HCT116 (cell line): ENCODE data around the gene PIN1.

Source experiments
- POLR2A ChIP-seq: IDR thresholded peaks from 2 replicates; pipeline ENCODE4 v1.7.0; 2011; ENCODE audit warnings: borderline replicate concordance; ENCODE audit not compliant: insufficient read depth, insufficient read length; ENCODE audit errors: extremely low read depth
- POLR2AphosphoS5 ChIP-seq: IDR thresholded peaks from 2 replicates; pipeline ENCODE4 v1.6.1; 2011; ENCODE audit warnings: mild to moderate bottlenecking, low read depth, low read length, moderate library complexity
- TF ChIP-seq, protein P1 (sequence below), 3 experiments: fragments of 200-600 bp in 1 of 3; sonication (generic) in 1 of 3; IDR thresholded peaks in 2 of 3; conservative IDR thresholded peaks in 1 of 3; 2 replicates each; pipeline ENCODE4 v1.5.1; 2012 to 2017; ENCODE audit warnings: low read depth in 2 of 3, low read length in 2 of 3, antibody characterized with exemption in 1 of 3, borderline replicate concordance in 1 of 3, control low read depth in 1 of 3, mild to moderate bottlenecking in 1 of 3, mixed read lengths in 1 of 3, mixed run types in 1 of 3, moderate library complexity in 1 of 3; ENCODE audit not compliant: insufficient read depth in 1 of 3
- TF ChIP-seq, protein P2 (sequence below): IDR thresholded peaks from 2 replicates; pipeline ENCODE4 v1.6.1; 2012; ENCODE audit warnings: low read depth
- TF ChIP-seq, protein P3 (sequence below): IDR thresholded peaks from 2 replicates; pipeline ENCODE4 v1.6.1; 2012

DNA sequence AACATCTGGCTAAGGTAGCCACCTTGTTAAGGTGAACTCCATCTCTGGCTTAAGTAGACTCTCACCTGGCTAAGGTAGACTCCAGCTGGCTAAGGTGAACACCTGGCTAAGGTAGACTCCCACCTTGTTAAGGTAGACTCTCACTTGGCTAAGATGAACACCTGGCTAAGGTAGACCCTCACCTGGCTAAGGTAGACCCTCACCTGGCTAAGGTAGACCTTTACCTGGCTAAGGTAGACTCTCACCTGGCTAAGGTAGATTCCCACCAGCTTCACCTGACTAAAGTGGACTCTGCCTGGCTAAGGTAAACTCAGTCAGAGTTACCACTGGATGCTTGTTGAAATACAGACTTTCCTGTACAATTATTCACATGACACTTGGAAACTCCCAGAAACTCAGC, 23.6 kb downstream of the PIN1 start:
- TF ChIP-seq, protein P1, sequence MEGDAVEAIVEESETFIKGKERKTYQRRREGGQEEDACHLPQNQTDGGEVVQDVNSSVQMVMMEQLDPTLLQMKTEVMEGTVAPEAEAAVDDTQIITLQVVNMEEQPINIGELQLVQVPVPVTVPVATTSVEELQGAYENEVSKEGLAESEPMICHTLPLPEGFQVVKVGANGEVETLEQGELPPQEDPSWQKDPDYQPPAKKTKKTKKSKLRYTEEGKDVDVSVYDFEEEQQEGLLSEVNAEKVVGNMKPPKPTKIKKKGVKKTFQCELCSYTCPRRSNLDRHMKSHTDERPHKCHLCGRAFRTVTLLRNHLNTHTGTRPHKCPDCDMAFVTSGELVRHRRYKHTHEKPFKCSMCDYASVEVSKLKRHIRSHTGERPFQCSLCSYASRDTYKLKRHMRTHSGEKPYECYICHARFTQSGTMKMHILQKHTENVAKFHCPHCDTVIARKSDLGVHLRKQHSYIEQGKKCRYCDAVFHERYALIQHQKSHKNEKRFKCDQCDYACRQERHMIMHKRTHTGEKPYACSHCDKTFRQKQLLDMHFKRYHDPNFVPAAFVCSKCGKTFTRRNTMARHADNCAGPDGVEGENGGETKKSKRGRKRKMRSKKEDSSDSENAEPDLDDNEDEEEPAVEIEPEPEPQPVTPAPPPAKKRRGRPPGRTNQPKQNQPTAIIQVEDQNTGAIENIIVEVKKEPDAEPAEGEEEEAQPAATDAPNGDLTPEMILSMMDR (IDR thresholded peaks at IDR 0.05 in 2 of 3, conservative IDR thresholded peaks at IDR 0.05 in 1 of 3; ENCODE audit: borderline replicate concordance in 1 of 3, insufficient read depth in 1 of 3, low read depth in 2 of 3, low read length in 2 of 3) = no peak
- TF ChIP-seq, protein P2, sequence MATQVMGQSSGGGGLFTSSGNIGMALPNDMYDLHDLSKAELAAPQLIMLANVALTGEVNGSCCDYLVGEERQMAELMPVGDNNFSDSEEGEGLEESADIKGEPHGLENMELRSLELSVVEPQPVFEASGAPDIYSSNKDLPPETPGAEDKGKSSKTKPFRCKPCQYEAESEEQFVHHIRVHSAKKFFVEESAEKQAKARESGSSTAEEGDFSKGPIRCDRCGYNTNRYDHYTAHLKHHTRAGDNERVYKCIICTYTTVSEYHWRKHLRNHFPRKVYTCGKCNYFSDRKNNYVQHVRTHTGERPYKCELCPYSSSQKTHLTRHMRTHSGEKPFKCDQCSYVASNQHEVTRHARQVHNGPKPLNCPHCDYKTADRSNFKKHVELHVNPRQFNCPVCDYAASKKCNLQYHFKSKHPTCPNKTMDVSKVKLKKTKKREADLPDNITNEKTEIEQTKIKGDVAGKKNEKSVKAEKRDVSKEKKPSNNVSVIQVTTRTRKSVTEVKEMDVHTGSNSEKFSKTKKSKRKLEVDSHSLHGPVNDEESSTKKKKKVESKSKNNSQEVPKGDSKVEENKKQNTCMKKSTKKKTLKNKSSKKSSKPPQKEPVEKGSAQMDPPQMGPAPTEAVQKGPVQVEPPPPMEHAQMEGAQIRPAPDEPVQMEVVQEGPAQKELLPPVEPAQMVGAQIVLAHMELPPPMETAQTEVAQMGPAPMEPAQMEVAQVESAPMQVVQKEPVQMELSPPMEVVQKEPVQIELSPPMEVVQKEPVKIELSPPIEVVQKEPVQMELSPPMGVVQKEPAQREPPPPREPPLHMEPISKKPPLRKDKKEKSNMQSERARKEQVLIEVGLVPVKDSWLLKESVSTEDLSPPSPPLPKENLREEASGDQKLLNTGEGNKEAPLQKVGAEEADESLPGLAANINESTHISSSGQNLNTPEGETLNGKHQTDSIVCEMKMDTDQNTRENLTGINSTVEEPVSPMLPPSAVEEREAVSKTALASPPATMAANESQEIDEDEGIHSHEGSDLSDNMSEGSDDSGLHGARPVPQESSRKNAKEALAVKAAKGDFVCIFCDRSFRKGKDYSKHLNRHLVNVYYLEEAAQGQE = no peak
- TF ChIP-seq POLR2A (no peak), POLR2AphosphoS5 (no peak)
- TF ChIP-seq, protein P3, sequence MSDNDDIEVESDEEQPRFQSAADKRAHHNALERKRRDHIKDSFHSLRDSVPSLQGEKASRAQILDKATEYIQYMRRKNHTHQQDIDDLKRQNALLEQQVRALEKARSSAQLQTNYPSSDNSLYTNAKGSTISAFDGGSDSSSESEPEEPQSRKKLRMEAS = no peak
